ENCODE data around the gene INTS6. TPM values are rescaled to one million over a fixed set of nuclear protein-coding genes. Genes with fewer than 3 reads are reported as not detected.

Gene INTS6
- total and polyA plus RNA-seq, 8 donors: 10.7 to 200 (median 13.7) TPM

DNA sequence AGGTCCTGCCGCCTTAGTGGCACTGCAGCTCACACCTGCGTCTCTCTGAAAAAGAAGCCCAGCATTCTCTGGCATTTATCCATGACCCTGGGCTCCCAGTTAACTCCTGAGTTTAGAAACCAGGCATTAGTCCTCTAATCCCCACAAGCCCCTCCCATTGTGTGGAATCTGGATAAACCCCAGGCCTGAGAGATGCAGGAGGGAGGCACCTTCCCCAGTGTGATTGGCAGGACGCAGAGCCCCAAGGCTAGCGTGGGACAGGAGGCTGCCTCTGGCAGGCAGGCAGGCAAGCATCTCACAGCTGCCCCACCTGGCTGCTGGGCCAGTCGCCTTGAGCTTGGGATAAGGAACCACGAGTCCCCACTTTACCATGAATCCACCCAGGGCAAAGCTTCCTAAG is 124.3 kb downstream of the INTS6 start:
- Histone ChIP-seq H3K9me3 (no peaks in the 10 kb centered on the region), H3K27ac (no peak overlapping the region), H3K4me3 (no peak overlapping the region), H3K4me1 (no peaks in the 10 kb centered on the region), H3K27me3 (no peaks in the 10 kb centered on the region), H3K36me3 (no peaks in the 10 kb centered on the region)
- intact Hi-C loops (cut with DNase I; ENCODE audit: low total_unique reads): no loop called here
- WGBS, 5 donors: 63 to 75% (median 73%) methylated on average over 5 to 6 of the region's 6 CpGs
- TF ChIP-seq, protein P1, sequence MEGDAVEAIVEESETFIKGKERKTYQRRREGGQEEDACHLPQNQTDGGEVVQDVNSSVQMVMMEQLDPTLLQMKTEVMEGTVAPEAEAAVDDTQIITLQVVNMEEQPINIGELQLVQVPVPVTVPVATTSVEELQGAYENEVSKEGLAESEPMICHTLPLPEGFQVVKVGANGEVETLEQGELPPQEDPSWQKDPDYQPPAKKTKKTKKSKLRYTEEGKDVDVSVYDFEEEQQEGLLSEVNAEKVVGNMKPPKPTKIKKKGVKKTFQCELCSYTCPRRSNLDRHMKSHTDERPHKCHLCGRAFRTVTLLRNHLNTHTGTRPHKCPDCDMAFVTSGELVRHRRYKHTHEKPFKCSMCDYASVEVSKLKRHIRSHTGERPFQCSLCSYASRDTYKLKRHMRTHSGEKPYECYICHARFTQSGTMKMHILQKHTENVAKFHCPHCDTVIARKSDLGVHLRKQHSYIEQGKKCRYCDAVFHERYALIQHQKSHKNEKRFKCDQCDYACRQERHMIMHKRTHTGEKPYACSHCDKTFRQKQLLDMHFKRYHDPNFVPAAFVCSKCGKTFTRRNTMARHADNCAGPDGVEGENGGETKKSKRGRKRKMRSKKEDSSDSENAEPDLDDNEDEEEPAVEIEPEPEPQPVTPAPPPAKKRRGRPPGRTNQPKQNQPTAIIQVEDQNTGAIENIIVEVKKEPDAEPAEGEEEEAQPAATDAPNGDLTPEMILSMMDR (IDR thresholded peaks at IDR 0.05): no peak
- no peak for TF ChIP-seq POLR2AphosphoS5 (IDR thresholded peaks at IDR 0.05)
- TF ChIP-seq EP300 (IDR thresholded peaks at IDR 0.05): no peak
- no peak for TF ChIP-seq POLR2A (IDR thresholded peaks at IDR 0.05)
- DNase-seq: no peak

DNA sequence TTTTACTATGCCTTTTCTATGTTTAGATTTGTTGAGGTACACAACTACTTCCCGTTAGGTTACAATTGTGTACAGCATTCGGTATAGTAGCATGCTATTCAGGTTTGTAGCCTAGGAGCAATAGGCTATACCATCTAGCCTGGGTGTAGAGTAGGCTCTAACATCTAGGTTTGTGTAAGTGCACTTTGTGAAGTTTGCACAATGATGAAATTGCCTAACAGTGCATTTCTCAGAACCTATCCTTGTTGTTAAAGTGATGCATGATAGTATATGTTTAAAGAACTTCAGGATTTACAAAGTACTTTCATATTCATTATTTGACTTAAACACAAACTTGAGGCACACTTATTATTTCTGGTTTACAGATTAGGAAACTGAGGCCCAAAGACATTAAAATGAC is 124.9 kb downstream of the INTS6 start:
- Histone ChIP-seq H3K27ac (no peak overlapping the region), H3K4me1 (no peaks in the 10 kb centered on the region), H3K4me3 (no peak overlapping the region), H3K27me3 (no peaks in the 10 kb centered on the region), H3K9me3 (no peaks in the 10 kb centered on the region), H3K36me3 (no peaks in the 10 kb centered on the region)
- no peak for TF ChIP-seq POLR2A (IDR thresholded peaks at IDR 0.05)
- TF ChIP-seq, protein P1 (IDR thresholded peaks at IDR 0.05): no peak
- no peak for TF ChIP-seq EP300 (IDR thresholded peaks at IDR 0.05)
- no peak for TF ChIP-seq POLR2AphosphoS5 (IDR thresholded peaks at IDR 0.05)
- 93 to 96% (median 95%) methylated on average over 2 of the region's 2 CpGs for WGBS, 5 donors
- DNase-seq: no peak
- intact Hi-C loops (cut with DNase I; ENCODE audit: low total_unique reads): no loop called here

DNA sequence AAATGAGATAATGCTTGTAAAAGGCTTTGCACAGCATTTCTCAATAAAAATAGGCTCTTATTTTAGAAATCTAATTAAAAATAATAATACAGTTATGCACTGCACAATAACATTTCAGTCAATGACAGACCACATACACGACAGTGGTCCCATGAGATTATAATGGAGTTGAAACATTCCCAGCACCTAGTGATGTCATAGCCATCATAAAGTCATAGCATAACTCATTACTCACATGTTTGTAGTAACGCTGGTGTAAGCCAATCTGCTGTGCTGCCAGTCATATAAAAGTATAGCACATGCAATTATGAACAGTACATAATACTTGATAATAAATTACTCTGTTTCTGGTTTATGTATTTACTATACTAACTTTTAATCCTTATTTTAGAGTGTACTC is 126.1 kb downstream of the INTS6 start:
- H3K4me1 ChIP-seq: no peaks in the 10 kb centered on the region
- no peaks in the 10 kb centered on the region for H3K9me3 ChIP-seq
- TF ChIP-seq POLR2AphosphoS5 (IDR thresholded peaks at IDR 0.05) (no peak), EP300 (IDR thresholded peaks at IDR 0.05) (no peak), POLR2A (IDR thresholded peaks at IDR 0.05) (no peak)
- TF ChIP-seq, protein P1 (IDR thresholded peaks at IDR 0.05): no peak
- no peak for DNase-seq
- H3K27me3 ChIP-seq: no peaks in the 10 kb centered on the region
- intact Hi-C loops (cut with DNase I; ENCODE audit: low total_unique reads): no loop called here
- no peaks in the 10 kb centered on the region for H3K36me3 ChIP-seq
- WGBS, 5 donors: 86 to 90% (median 89%) methylated on average over 2 of the region's 2 CpGs
- H3K4me3 ChIP-seq: no peak overlapping the region
- no peak overlapping the region for H3K27ac ChIP-seq

DNA sequence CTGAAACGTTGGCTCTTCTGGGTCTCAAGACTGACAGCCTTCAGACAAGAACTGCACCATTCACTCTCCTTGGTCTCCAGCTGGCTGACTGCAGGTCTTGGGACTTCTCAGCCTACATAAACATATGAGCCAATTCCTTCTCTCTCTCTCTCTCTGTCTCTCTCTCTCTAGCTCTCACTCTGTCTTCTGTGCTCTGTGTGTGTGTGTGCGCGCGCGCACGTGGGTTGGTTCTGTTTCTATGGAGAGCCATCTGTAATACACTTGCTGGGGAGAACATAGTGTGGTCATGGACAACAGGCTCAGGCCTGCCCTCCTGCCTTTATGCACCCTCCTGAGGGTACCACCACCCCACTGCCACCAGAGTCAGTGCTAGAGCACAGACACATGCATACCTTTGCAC is 127.0 kb downstream of the INTS6 start:
- no peak for TF ChIP-seq EP300 (IDR thresholded peaks at IDR 0.05)
- TF ChIP-seq, protein P1 (IDR thresholded peaks at IDR 0.05): no peak
- TF ChIP-seq POLR2A (IDR thresholded peaks at IDR 0.05): no peak
- TF ChIP-seq POLR2AphosphoS5 (IDR thresholded peaks at IDR 0.05): no peak
- no peak overlapping the region for H3K27ac ChIP-seq
- H3K9me3 ChIP-seq: no peaks in the 10 kb centered on the region
- H3K27me3 ChIP-seq: no peaks in the 10 kb centered on the region
- intact Hi-C loops (cut with DNase I; ENCODE audit: low total_unique reads): no loop called here
- no peak for DNase-seq
- 84 to 91% (median 91%) methylated on average over 6 of the region's 6 CpGs for WGBS, 5 donors
- no peak overlapping the region for H3K4me3 ChIP-seq
- H3K36me3 ChIP-seq: no peaks in the 10 kb centered on the region
- no peaks in the 10 kb centered on the region for H3K4me1 ChIP-seq
